Heart right ventricle (tissue), 16 donors: Measurements from ENCODE around the gene HSFX2. TPM values are rescaled to one million over a fixed set of nuclear protein-coding genes. Genes with fewer than 3 reads are reported as not detected.
"Not testable (repeated sequence)": the region's sequence is repeated elsewhere in the genome, so short reads cannot be mapped to it uniquely, and the experiment has no call there.

Experiments
- ATAC-seq, 8 donors: fragments of 200-7000 bp; cut with Tn5 transposase; one replicate each; pipeline ENCODE4 v1.9.1; 2020; ENCODE audit warnings: mild to moderate bottlenecking in 8 of 8, moderate library complexity in 8 of 8, moderate number of reproducible peaks in 1 of 8
- DNase-seq, 2 donors: peaks; one replicate each; pipeline ENCODE4 v3.0.0-alpha.2; 2020
- H3K27ac ChIP-seq, 10 donors: fragments of 200-600 bp; sonication (generic) in 2 of 10; one replicate each; pipeline versions ENCODE4 v1.5.0 to v1.8.0; 2020 to 2022; ENCODE audit warnings: mild to moderate bottlenecking in 3 of 10
- H3K27me3 ChIP-seq, 7 donors: fragments of 200-600 bp; one replicate each; pipeline ENCODE4 v1.8.0; 2021 to 2022; ENCODE audit warnings: mild to moderate bottlenecking in 2 of 7
- H3K36me3 ChIP-seq, 9 donors: fragments of 200-600 bp; sonication (generic) in 1 of 9; one replicate each; pipeline versions ENCODE4 v1.5.0 to v1.8.0; 2020 to 2022; ENCODE audit warnings: mild to moderate bottlenecking in 2 of 9
- H3K4me1 ChIP-seq, 9 donors: fragments of 200-600 bp; sonication (generic) in 1 of 9; one replicate each; pipeline versions ENCODE4 v1.5.0 to v1.8.0; 2020 to 2022; ENCODE audit warnings: mild to moderate bottlenecking in 4 of 9
- H3K4me3 ChIP-seq, 10 donors: fragments of 200-600 bp; sonication (generic) in 2 of 10; one replicate each; pipeline versions ENCODE4 v1.5.0 to v1.8.0; 2020 to 2022; ENCODE audit warnings: mild to moderate bottlenecking in 7 of 10, moderate library complexity in 2 of 10
- H3K9me3 ChIP-seq, 11 donors: fragments of 200-600 bp in 10 of 11; sonication (generic) in 2 of 11; one replicate each; pipeline versions ENCODE4 v1.5.0 to v1.8.0; 2013 to 2022; ENCODE audit warnings: mild to moderate bottlenecking in 2 of 11, control low read depth in 1 of 11, moderate library complexity in 1 of 11
- WGBS, 2 donors: extraction: QIAGEN DNeasy Blood & Tissue Kit; methylation state at CpG; one replicate each; pipeline ENCODE4 v1.1.7; 2013; ENCODE audit warnings: inconsistent platforms in 1 of 2; 5-methylcytosine and 5-hydroxymethylcytosine counted together
- intact Hi-C, 10 donors: fragments of 100-400 bp; cut with DNase I; formaldehyde crosslinking; loops; one replicate each; pipeline versions ENCODE4 v1.11.1 to v1.14.2; 2022
- polyA plus RNA-seq, 2 donors: library from polyadenylated mRNA; stranded (reverse); fragments of 200-250 nt; gene quantifications; one replicate each; pipeline ENCODE4 v1.2.3, GENCODE V29; 2013
- total RNA-seq, 10 donors: library from RNA; stranded (reverse); fragmentation: NEBNext Ultra II Directional in 3 of 10; extraction: Animal tissue kit (Norgen Biotek cat#: 25700) in 3 of 10; gene quantifications; one replicate each; pipeline versions ENCODE4 v1.2.1 to v1.2.4, GENCODE V29; 2021 to 2023
- TF ChIP-seq, protein P1 (sequence below), 9 donors: fragments of 200-600 bp; sonication (generic) in 2 of 9; IDR thresholded peaks; one replicate each; pipeline versions ENCODE4 v1.5.0 to v1.8.0; 2021 to 2022; ENCODE audit warnings: antibody characterized with exemption in 9 of 9, mild to moderate bottlenecking in 5 of 9, moderate library complexity in 1 of 9
- donor health status: Arrhythmogenic right ventricular cardiomyopathy.
- donor health status: ischemic (EF 13 %, LVEDD 7.1; RV severe dilation, severe dysfunction).
- donor health status: healthy with polysubstance abuse.
- donor health status: DM: no; HTN: yes; CAD: no.
- donor health status: DM: no; HTN: no; CAD: no.
- donor health status: ischemic (EF 25% LVEDD 6.9; RV normal size, moderate dysfunction).
- donor health status: ischemic (EF 25% LVEDD 5.7; RV mildly dilated, moderate dysfunction).
- donor health status: healthy.
- donor health status: DM: yes; HTN: yes; CAD: no.
- donor health status: Ischemic cardiomyopathy.
- donor health status: ischemic (EF 35%, LVEDD 5.7; RV mildly dilated, moderate dysfunction).
- donor health status: nonischemic (EF 11% LVEDD 7.7; RV severe dilation, severe dysfunction).
- donor health status: DM: yes; HTN: yes; CAD: no.
- donor health status: PGD.
- donor health status: ischemic (EF 29% LVEDD 5.4; RV normal size, mild dysfunction).
- donor health status: nonischemic (EF 23%, LVEDD 6.1; RV moderate dilation, normal function).

HSFX2 gene
- total and polyA plus RNA-seq, 12 donors: 0.22 to 2.3 (median 0.87) TPM; not detected in 4

DNA sequence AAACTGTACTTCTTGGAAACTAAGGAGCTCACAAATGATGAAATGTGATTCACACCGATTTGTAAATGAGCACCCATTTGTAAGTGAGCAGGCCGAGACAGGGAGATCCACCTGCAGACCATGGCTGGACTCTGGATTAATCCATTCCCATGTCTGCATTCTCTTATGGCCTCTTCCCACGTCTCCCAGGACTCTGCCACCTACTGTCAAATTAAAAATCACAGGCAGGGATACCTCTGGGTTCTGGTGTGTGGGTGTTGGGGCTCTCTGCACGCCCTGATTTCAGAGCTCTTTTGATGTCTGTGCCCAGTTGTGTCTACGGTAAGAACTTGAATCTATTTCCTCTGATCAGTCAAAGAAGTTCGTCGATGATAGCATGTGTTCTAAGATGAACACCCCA lies 4.1 kb downstream of the HSFX2 start:
- H3K27me3 ChIP-seq, ATAC-seq, DNase-seq, H3K4me1 ChIP-seq, H3K9me3 ChIP-seq, H3K36me3 ChIP-seq, intact Hi-C loops, H3K4me3 ChIP-seq, H3K27ac ChIP-seq: not testable (repeated sequence)
- WGBS, 2 donors: no CpG with 5 or more reads among the region's 7 CpGs

DNA sequence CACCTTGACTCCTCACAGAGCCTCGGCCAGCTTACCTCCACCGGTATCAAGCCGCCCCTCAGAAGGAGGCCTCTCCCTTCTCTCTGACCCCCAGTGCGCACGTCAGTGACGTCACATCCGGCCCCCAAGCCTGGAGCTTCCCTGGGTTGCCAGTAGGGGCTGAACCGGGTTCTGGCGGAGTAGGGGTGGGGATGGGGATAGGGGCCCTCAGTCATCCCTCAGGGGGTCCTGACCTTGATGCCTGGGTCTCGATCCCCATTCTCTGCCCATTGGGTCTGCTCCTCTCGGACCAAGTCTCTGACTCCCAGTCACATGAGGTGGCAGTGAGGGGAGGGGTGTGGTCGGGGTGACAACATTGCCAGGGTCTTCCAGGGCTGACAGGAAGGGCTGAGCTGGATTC lies 7.8 kb downstream of the HSFX2 start, which contains the start of gene MAGEA9B:
Gene MAGEA9B (minus strand): TSS at position 101 of the 400 bp plus-strand sequence. CDS start 4,280 bp downstream, outside the sequence.
- H3K36me3 ChIP-seq, intact Hi-C loops, H3K4me3 ChIP-seq, DNase-seq, ATAC-seq, H3K27me3 ChIP-seq, H3K9me3 ChIP-seq, H3K27ac ChIP-seq, H3K4me1 ChIP-seq: not testable (repeated sequence)
- no CpG with 5 or more reads among the region's 12 CpGs for WGBS, 2 donors

DNA sequence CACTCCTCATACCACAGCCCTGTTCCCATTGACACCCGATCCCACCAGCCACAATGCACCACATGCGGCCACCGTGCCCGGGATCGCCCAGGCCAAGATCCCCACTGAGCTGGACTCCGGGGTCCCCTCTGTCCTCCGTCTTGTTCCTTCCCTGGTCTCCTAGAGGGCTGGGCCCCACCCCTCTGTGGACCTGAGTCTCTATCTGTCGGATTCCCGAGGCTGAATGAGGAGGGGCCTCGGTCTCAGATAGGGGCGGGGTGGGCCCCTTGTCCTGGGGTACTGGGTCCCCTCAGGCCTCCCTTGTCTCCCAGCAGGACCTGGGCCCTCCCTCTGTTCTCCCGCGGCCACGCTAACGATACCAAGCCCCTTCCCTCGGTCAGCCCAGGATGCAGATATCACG lies 9.5 kb downstream of the HSFX2 start:
- H3K9me3 ChIP-seq, H3K4me1 ChIP-seq, DNase-seq, intact Hi-C loops, H3K36me3 ChIP-seq, H3K27ac ChIP-seq, H3K4me3 ChIP-seq, H3K27me3 ChIP-seq: not testable (repeated sequence)
- peak in 1 of 8 donors; percentile 48 for ATAC-seq
- 94 to 96% methylated on average over 3 to 5 of the region's 17 CpGs for WGBS, 2 donors

DNA sequence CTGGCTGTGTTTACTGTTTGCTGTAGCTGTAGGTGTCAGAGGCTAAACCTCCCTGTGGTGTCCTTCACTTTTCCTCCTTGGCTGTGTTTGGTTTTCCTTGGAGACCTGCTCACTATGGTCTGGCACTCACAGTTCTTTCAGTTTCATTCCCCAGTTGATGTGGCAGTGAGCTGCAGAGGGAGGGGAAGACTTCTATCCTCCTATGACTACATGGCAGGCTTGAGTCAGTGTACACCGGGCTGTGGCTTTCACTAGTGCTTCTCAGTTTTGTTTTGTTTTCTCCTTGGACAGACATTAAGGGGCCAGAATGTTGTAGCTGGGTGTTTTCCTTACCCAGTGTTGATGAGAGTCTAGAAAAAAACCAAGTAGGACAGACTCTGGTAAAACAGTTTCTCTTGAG lies 21.7 kb downstream of the HSFX2 start:
- H3K4me3 ChIP-seq, H3K27me3 ChIP-seq, H3K36me3 ChIP-seq, H3K4me1 ChIP-seq, H3K27ac ChIP-seq, intact Hi-C loops, H3K9me3 ChIP-seq, DNase-seq: not testable (repeated sequence)
- WGBS, 2 donors: no CpG with 5 or more reads among the region's 1 CpG
- ATAC-seq: peak in 1 of 8 donors; percentile 48

DNA sequence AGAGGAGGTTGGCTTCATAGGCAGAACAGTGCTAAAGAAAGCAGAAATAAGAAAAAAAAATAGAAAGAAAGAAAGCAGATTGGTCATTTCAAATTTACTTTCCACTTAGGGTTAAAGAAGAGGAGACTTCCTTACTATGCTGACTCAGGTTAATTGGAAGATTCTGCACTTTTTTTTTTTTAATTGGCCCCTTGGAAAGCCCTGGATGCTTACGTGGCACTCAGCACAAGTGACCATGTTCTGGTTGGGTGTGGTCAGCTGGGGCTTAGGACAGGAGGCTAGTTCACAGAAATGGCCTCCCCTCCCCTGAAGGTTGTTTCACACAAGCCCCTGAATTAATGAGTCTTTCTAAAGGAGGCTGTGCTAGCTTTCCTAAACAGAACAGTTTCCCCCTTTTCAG lies 22.4 kb downstream of the HSFX2 start:
- ATAC-seq: no peak
- H3K27me3 ChIP-seq: no peaks in the 10 kb centered on the region
- intact Hi-C loops: no loop called here
- WGBS, 2 donors: 64% methylated on average over 1 of the region's 1 CpG; no CpG with 5 or more reads in 1 of the 2 donors
- H3K36me3 ChIP-seq: no peaks in the 10 kb centered on the region
- H3K9me3 ChIP-seq: no peaks in the 10 kb centered on the region
- H3K4me3 ChIP-seq: no peak overlapping the region
- DNase-seq: no peak
- H3K27ac ChIP-seq: no peak overlapping the region
- TF ChIP-seq, protein P1, sequence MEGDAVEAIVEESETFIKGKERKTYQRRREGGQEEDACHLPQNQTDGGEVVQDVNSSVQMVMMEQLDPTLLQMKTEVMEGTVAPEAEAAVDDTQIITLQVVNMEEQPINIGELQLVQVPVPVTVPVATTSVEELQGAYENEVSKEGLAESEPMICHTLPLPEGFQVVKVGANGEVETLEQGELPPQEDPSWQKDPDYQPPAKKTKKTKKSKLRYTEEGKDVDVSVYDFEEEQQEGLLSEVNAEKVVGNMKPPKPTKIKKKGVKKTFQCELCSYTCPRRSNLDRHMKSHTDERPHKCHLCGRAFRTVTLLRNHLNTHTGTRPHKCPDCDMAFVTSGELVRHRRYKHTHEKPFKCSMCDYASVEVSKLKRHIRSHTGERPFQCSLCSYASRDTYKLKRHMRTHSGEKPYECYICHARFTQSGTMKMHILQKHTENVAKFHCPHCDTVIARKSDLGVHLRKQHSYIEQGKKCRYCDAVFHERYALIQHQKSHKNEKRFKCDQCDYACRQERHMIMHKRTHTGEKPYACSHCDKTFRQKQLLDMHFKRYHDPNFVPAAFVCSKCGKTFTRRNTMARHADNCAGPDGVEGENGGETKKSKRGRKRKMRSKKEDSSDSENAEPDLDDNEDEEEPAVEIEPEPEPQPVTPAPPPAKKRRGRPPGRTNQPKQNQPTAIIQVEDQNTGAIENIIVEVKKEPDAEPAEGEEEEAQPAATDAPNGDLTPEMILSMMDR (IDR thresholded peaks at IDR 0.05): no peak
- peaks cover 0 to 7% (median 0%) of the 10 kb centered on the region in 9 donors for H3K4me1 ChIP-seq

DNA sequence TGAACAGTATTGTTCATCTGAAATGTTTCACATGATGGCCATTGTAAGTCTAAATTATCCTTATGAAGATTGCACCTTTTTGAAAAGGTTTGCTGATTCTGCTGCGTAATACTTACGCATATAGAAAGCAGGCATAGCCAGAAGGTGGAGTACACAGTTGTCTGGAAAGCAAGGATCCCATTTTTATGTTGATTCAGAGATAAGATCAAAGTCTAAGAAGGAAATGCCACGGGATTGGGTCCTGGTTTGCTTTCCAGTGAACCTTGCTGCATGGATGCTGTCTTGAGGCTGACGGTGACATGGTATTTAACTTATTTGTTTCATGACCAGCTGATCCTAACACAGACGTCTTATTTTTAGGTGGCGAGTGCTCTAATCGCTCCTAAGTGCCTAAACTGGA lies 23.3 kb downstream of the HSFX2 start:
- no peak overlapping the region for H3K27ac ChIP-seq
- 89% methylated on average over 7 of the region's 7 CpGs; no CpG with 5 or more reads in 1 of the 2 donors for WGBS, 2 donors
- peaks cover 0 to 7% (median 0%) of the 10 kb centered on the region in 9 donors for H3K4me1 ChIP-seq
- no peak overlapping the region for H3K4me3 ChIP-seq
- no peaks in the 10 kb centered on the region for H3K27me3 ChIP-seq
- no peaks in the 10 kb centered on the region for H3K9me3 ChIP-seq
- intact Hi-C loops: no loop called here
- ATAC-seq (no peak), DNase-seq (no peak)
- TF ChIP-seq, protein P1 (IDR thresholded peaks at IDR 0.05): no peak
- no peaks in the 10 kb centered on the region for H3K36me3 ChIP-seq
